GM12801 (cell line): ENCODE data around the gene CADM2.

Experiments used
- TF ChIP-seq, protein P1 (sequence below): IDR thresholded peaks from one replicate; pipeline ENCODE4 v1.5.1; 2011; ENCODE audit warnings: control low read depth; ENCODE audit not compliant: insufficient read length; ENCODE audit errors: extremely low read depth

CADM2 gene

GRCh38 chr3:85210540-85210939 lies 251.8 kb downstream of the CADM2 start:
- TF ChIP-seq, protein P1, sequence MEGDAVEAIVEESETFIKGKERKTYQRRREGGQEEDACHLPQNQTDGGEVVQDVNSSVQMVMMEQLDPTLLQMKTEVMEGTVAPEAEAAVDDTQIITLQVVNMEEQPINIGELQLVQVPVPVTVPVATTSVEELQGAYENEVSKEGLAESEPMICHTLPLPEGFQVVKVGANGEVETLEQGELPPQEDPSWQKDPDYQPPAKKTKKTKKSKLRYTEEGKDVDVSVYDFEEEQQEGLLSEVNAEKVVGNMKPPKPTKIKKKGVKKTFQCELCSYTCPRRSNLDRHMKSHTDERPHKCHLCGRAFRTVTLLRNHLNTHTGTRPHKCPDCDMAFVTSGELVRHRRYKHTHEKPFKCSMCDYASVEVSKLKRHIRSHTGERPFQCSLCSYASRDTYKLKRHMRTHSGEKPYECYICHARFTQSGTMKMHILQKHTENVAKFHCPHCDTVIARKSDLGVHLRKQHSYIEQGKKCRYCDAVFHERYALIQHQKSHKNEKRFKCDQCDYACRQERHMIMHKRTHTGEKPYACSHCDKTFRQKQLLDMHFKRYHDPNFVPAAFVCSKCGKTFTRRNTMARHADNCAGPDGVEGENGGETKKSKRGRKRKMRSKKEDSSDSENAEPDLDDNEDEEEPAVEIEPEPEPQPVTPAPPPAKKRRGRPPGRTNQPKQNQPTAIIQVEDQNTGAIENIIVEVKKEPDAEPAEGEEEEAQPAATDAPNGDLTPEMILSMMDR: no peak

DNA sequence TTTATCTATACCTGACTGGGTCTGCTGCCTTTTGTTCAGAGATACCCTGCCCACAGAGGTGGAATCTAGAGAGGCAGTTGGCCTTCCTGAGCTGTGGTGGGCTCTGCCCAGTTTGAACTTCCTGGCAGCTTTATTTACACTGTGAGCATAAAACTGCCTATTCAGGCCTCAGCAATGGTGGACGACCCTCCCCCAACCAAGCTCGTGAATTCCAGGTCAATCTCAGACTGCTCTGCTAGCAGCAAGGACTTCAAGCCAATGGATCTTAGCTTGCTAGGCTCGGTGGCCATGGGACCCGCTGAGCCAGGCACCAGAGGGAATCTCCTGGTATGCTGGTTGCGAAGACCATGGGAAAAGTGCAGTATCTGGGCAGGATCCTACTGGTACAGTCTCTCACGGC lies 270.2 kb downstream of the CADM2 start:
- TF ChIP-seq, protein P1: no peak

DNA sequence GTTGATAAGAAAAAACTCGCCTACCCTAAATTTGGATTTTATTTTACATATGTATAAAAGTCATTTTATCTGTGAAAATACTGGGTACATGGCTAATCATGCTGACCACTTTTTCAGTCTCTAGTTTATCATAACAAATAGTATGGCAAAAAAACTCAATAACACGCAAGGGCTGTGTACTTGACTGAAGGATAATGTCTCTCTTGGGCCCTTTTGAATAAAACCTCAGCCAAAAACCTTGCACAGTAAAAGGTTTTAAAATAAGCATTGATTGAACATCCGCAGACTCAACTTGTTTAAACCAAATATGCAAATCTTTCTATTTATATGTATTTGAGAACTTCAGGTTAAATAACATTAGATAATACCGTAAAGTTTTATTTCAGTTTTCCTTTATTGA lies 285.3 kb downstream of the CADM2 start:
- TF ChIP-seq, protein P1: no peak

DNA sequence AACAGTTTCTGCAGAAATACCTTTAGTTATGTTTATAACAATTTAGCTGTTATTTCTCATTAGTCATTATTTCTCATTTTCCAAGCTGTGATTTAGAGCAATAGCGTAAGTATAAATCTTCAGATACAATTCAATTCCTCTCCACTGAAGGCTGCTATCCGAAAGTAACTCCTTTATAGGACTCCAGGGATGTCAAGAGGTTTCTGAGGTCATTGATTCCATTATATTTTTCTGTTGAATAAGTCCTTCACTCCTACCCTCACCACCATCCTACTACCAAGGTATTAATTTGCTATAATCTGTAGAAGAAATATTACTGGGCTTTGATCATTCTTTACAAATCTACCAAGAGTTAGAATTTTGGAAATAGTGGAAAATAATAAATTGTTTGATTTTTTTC lies 285.7 kb downstream of the CADM2 start:
- TF ChIP-seq, protein P1: no peak

GRCh38 chr3:85251766-85252165 lies 293.0 kb downstream of the CADM2 start:
- TF ChIP-seq, protein P1: no peak

DNA sequence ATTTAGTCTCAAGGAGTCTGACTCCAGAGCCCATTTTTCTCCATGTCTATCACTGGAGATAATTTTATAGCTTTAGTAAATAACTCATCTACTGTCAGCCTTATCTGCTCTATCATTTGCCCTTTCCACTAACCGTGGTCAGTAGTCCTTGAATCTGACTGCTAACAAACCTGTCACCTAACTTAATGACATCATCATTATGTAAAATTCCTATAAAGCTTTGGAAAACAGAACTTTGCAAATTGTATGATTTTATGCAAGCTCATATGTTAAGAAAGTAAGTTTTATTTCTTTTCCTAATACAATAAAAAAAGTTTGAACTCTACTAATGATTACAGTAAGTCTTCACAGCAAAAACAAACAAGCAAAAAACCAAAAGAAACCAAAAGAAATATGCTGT lies 293.9 kb downstream of the CADM2 start:
- TF ChIP-seq, protein P1: no peak

- TF ChIP-seq, protein P1: no peak
Observed at GRCh38 chr3:85254738-85255137, 295.9 kb downstream of the CADM2 start.

- TF ChIP-seq, protein P1: no peak
Observed at GRCh38 chr3:85255949-85256348, 297.2 kb downstream of the CADM2 start.
